Left ventricle myocardium inferior (tissue), 1 donor: ENCODE data around the gene MIB1. TPM values are rescaled to one million over a fixed set of nuclear protein-coding genes. Genes with fewer than 3 reads are reported as not detected.

Experiments used
- DNase-seq: peaks from one replicate; pipeline ENCODE4 v3.0.0-alpha.2; 2020
- H3K27ac ChIP-seq: fragments of 200-600 bp; replicated peaks from 2 replicates; pipeline ENCODE4 v1.8.0; 2021
- H3K27me3 ChIP-seq: fragments of 200-600 bp; 2 replicates; pipeline ENCODE4 v1.8.0; 2021; ENCODE audit warnings: low read depth
- H3K36me3 ChIP-seq: fragments of 200-600 bp; 2 replicates; pipeline ENCODE4 v1.8.0; 2021
- H3K4me1 ChIP-seq: fragments of 200-600 bp; 2 replicates; pipeline ENCODE4 v1.8.0; 2021
- H3K4me3 ChIP-seq: fragments of 200-600 bp; 2 replicates; pipeline ENCODE4 v1.8.0; 2021; ENCODE audit warnings: mild to moderate bottlenecking, moderate library complexity
- H3K9me3 ChIP-seq: fragments of 200-600 bp; replicated peaks from 2 replicates; pipeline ENCODE4 v1.8.0; 2021
- CTCF ChIP-seq: fragments of 200-600 bp; IDR thresholded peaks from 2 replicates; pipeline ENCODE4 v1.8.0; 2021; ENCODE audit warnings: antibody characterized with exemption, mild to moderate bottlenecking, borderline replicate concordance
- intact Hi-C: fragments of 100-400 bp; cut with micrococcal nuclease; formaldehyde crosslinking; loops from one replicate; pipeline ENCODE4 v1.11.0; 2022
- total RNA-seq: library from RNA; stranded (reverse); fragmentation: NEBNext Ultra II Directional; extraction: Animal tissue kit (Norgen Biotek cat#: 25700); gene quantifications from one replicate; pipeline ENCODE4 v1.2.1, GENCODE V29; 2021
- donor health status: DM: no; HTN: yes; CAD: no; lungs with severe emphysema.

MIB1 gene
- total RNA-seq, 1 donor from 2014 or later = 19.5 TPM

GRCh38 chr18:21903709-21904108 is 163.1 kb downstream of the MIB1 start:
- intact Hi-C loops = no loop called here
- DNase-seq = no peak
- no peaks in the 10 kb centered on the region for H3K27me3 ChIP-seq
- no peak overlapping the region for H3K4me3 ChIP-seq
- no peak for TF ChIP-seq CTCF
- H3K27ac ChIP-seq = no peak overlapping the region
- H3K9me3 ChIP-seq = no peaks in the 10 kb centered on the region
- H3K4me1 ChIP-seq = peaks cover 6% of the 10 kb centered on the region
- no peaks in the 10 kb centered on the region for H3K36me3 ChIP-seq

GRCh38 chr18:21904856-21905255 is 164.3 kb downstream of the MIB1 start:
- H3K4me3 ChIP-seq = no peak overlapping the region
- TF ChIP-seq CTCF = no peak
- intact Hi-C loops = no loop called here
- H3K27ac ChIP-seq = no peak overlapping the region
- DNase-seq = no peak
- H3K36me3 ChIP-seq = no peaks in the 10 kb centered on the region
- H3K27me3 ChIP-seq = no peaks in the 10 kb centered on the region
- H3K4me1 ChIP-seq = peaks cover 6% of the 10 kb centered on the region
- no peaks in the 10 kb centered on the region for H3K9me3 ChIP-seq

GRCh38 chr18:21907451-21907850 is 166.9 kb downstream of the MIB1 start:
- intact Hi-C loops = no loop called here
- no peak for TF ChIP-seq CTCF
- Histone ChIP-seq H3K36me3 (no peaks in the 10 kb centered on the region), H3K27ac (no peak overlapping the region), H3K4me3 (no peak overlapping the region), H3K9me3 (no peaks in the 10 kb centered on the region), H3K4me1 (peaks cover 6% of the 10 kb centered on the region), H3K27me3 (no peaks in the 10 kb centered on the region)
- DNase-seq = no peak

- no peak overlapping the region for H3K4me3 ChIP-seq
- intact Hi-C loops = no loop called here
- no peaks in the 10 kb centered on the region for H3K27me3 ChIP-seq
- peaks cover 6% of the 10 kb centered on the region for H3K4me1 ChIP-seq
- H3K36me3 ChIP-seq = no peaks in the 10 kb centered on the region
- H3K27ac ChIP-seq = no peak overlapping the region
- TF ChIP-seq CTCF = no peak
- H3K9me3 ChIP-seq = no peaks in the 10 kb centered on the region
- DNase-seq = no peak
These were observed 168.1 kb downstream of the MIB1 start for GRCh38 chr18:21908711-21909110.

- TF ChIP-seq CTCF = no peak
- intact Hi-C loops = loop anchor here (10.0 kb wide), 1 partner anchor 654 kb away; no protein-coding TSS in a partner anchor
- H3K36me3 ChIP-seq = no peaks in the 10 kb centered on the region
- DNase-seq = no peak
- no peak overlapping the region for H3K4me3 ChIP-seq
- no peaks in the 10 kb centered on the region for H3K9me3 ChIP-seq
- H3K27ac ChIP-seq = no peak overlapping the region
- no peaks in the 10 kb centered on the region for H3K27me3 ChIP-seq
- no peaks in the 10 kb centered on the region for H3K4me1 ChIP-seq
These were observed 170.3 kb downstream of the MIB1 start for GRCh38 chr18:21910906-21911305.

GRCh38 chr18:21911551-21911950 is 171.0 kb downstream of the MIB1 start:
- intact Hi-C loops = loop anchor here (10.0 kb wide), 1 partner anchor 653 kb away; no protein-coding TSS in a partner anchor
- Histone ChIP-seq H3K27ac (no peak overlapping the region), H3K9me3 (no peaks in the 10 kb centered on the region), H3K27me3 (no peaks in the 10 kb centered on the region), H3K36me3 (no peaks in the 10 kb centered on the region), H3K4me3 (no peak overlapping the region), H3K4me1 (no peaks in the 10 kb centered on the region)
- no peak for TF ChIP-seq CTCF
- DNase-seq = no peak
